Neuronal stem cell (in vitro differentiated cells): ENCODE measurements around the gene ZKSCAN1.

Experiments used
- DNase-seq: peaks from one replicate; pipeline ENCODE4 v3.0.0-alpha.2; 2013; ENCODE audit warnings: low spot score
- H2AFZ ChIP-seq: one replicate; pipeline ENCODE4 v1.6.1; 2013; ENCODE audit warnings: mild to moderate bottlenecking, low read length, inconsistent platforms
- H2AK5ac ChIP-seq: 2 replicates; pipeline ENCODE4 v1.6.1; 2013; ENCODE audit warnings: low read depth, mild to moderate bottlenecking, inconsistent platforms, low read length, moderate library complexity, mixed read lengths
- H2BK120ac ChIP-seq: 2 replicates; pipeline ENCODE4 v1.6.1; 2013; ENCODE audit warnings: low read depth, mild to moderate bottlenecking, inconsistent platforms, low read length, moderate library complexity, mixed read lengths
- H2BK12ac ChIP-seq: one replicate; pipeline ENCODE4 v1.6.1; 2013; ENCODE audit warnings: low read length, inconsistent platforms
- H2BK15ac ChIP-seq: 2 replicates; pipeline ENCODE4 v1.6.1; 2013; ENCODE audit warnings: mild to moderate bottlenecking, low read length, inconsistent platforms, mixed read lengths
- H2BK5ac ChIP-seq: one replicate; pipeline ENCODE4 v1.6.1; 2013; ENCODE audit warnings: inconsistent platforms, mild to moderate bottlenecking, low read length, moderate library complexity
- H3K14ac ChIP-seq: one replicate; pipeline ENCODE4 v1.6.1; 2013; ENCODE audit warnings: low read length, inconsistent platforms
- H3K18ac ChIP-seq: 2 replicates; pipeline ENCODE4 v1.6.1; 2013; ENCODE audit warnings: low read length, inconsistent platforms
- H3K23ac ChIP-seq: 2 replicates; pipeline ENCODE4 v1.6.1; 2013; ENCODE audit warnings: low read depth, mild to moderate bottlenecking, mixed read lengths, low read length, inconsistent platforms; ENCODE audit not compliant: poor library complexity
- H3K27ac ChIP-seq: replicated peaks from 3 replicates; pipeline ENCODE4 v1.5.1; 2013; ENCODE audit warnings: low read length, inconsistent platforms
- H3K27me3 ChIP-seq, 3 experiments: 2 replicates each; pipeline ENCODE4 v1.6.1; 2013; ENCODE audit warnings: low read length in 3 of 3, mild to moderate bottlenecking in 2 of 3, inconsistent platforms in 1 of 3, low read depth in 1 of 3, mixed read lengths in 1 of 3, moderate library complexity in 1 of 3; ENCODE audit not compliant: control insufficient read depth in 3 of 3, insufficient read depth in 3 of 3
- H3K36me3 ChIP-seq, 2 donors: replicated peaks in 1 of 2; 2 replicates each; pipeline ENCODE4 v1.6.1; 2013; ENCODE audit warnings: low read length in 2 of 2; ENCODE audit not compliant: control insufficient read depth in 2 of 2, insufficient read depth in 2 of 2
- H3K4ac ChIP-seq: 2 replicates; pipeline ENCODE4 v1.6.1; 2013; ENCODE audit warnings: inconsistent platforms, mild to moderate bottlenecking, low read length, moderate library complexity
- H3K4me1 ChIP-seq, 2 donors: 1 replicate in 1 of 2; 2 replicates in 1 of 2; pipeline ENCODE4 v1.6.1; 2013; ENCODE audit warnings: low read length in 2 of 2, low read depth in 1 of 2; ENCODE audit not compliant: control insufficient read depth in 2 of 2, insufficient read depth in 1 of 2
- H3K4me2 ChIP-seq: one replicate; pipeline ENCODE4 v1.6.1; 2013; ENCODE audit warnings: mild to moderate bottlenecking, low read length, inconsistent platforms; ENCODE audit not compliant: insufficient read depth, poor library complexity, severe bottlenecking
- H3K4me3 ChIP-seq, 2 donors: 2 replicates each; pipeline ENCODE4 v1.5.1; 2013; ENCODE audit warnings: low read length in 2 of 2, mild to moderate bottlenecking in 2 of 2, inconsistent platforms in 1 of 2, moderate library complexity in 1 of 2
- H3K79me1 ChIP-seq: one replicate; pipeline ENCODE4 v1.6.1; 2013; ENCODE audit warnings: low read depth, mild to moderate bottlenecking, inconsistent platforms, low read length, moderate library complexity
- H3K9ac ChIP-seq: one replicate; pipeline ENCODE4 v1.6.1; 2013; ENCODE audit warnings: mild to moderate bottlenecking, low read depth, low read length, inconsistent platforms; ENCODE audit not compliant: poor library complexity
- H3K9me3 ChIP-seq, 2 donors: replicated peaks in 1 of 2; 2 replicates each; pipeline versions ENCODE3 to v1.6.1; 2013; ENCODE audit warnings: low read length in 2 of 2, mild to moderate bottlenecking in 2 of 2, inconsistent platforms in 1 of 2, low read depth in 1 of 2, mixed read lengths in 1 of 2, moderate library complexity in 1 of 2; ENCODE audit not compliant: control insufficient read depth in 2 of 2, insufficient read depth in 1 of 2
- H4K8ac ChIP-seq: one replicate; pipeline ENCODE4 v1.6.1; 2013; ENCODE audit warnings: low read depth, mild to moderate bottlenecking, inconsistent platforms, low read length, moderate library complexity
- H4K91ac ChIP-seq: one replicate; pipeline ENCODE4 v1.6.1; 2013; ENCODE audit warnings: low read length, low read depth, mild to moderate bottlenecking, inconsistent platforms; ENCODE audit not compliant: poor library complexity
- WGBS, 2 donors: extraction: QIAGEN DNeasy Blood & Tissue Kit; methylation state at CpG; one replicate each; pipeline ENCODE4 v1.1.7; 2013; ENCODE audit warnings: missing lambda C conversion rate in 2 of 2, mixed read lengths in 1 of 2; ENCODE audit not compliant: insufficient read length in 2 of 2, insufficient replicate concordance in 1 of 2; ENCODE audit errors: extremely low coverage in 2 of 2; 5-methylcytosine and 5-hydroxymethylcytosine counted together

The ZKSCAN1 gene

GRCh38 chr7:100000239-100000638, 15.2 kb upstream of the ZKSCAN1 start:
- H3K23ac ChIP-seq = no peak overlapping the region
- H2AK5ac ChIP-seq = no peak overlapping the region
- no peak overlapping the region for H2BK12ac ChIP-seq
- H2BK15ac ChIP-seq = no peak overlapping the region
- H2BK5ac ChIP-seq = no peak overlapping the region
- H3K4ac ChIP-seq = no peak overlapping the region
- WGBS, 2 donors = no CpG with 5 or more reads among the region's 13 CpGs
- H3K9ac ChIP-seq = no peak overlapping the region
- no peaks in the 10 kb centered on the region for H3K9me3 ChIP-seq
- no peak overlapping the region for H4K8ac ChIP-seq
- H3K27me3 ChIP-seq = peaks cover 0 to 4% (median 0%) of the 10 kb centered on the region in 3 experiments
- no peak overlapping the region for H3K14ac ChIP-seq
- H3K4me3 ChIP-seq = no peak overlapping the region
- H3K4me2 ChIP-seq = no peak overlapping the region
- H3K4me1 ChIP-seq = no peaks in the 10 kb centered on the region
- H3K27ac ChIP-seq = no peak overlapping the region
- no peak for DNase-seq
- no peaks in the 10 kb centered on the region for H3K36me3 ChIP-seq
- H3K18ac ChIP-seq = no peak overlapping the region
- H2BK120ac ChIP-seq = no peak overlapping the region
- no peak overlapping the region for H4K91ac ChIP-seq
- H3K79me1 ChIP-seq = peaks cover 1% of the 10 kb centered on the region
- H2AFZ ChIP-seq = no peak overlapping the region

GRCh38 chr7:100003711-100004661, 11.4 kb upstream of the ZKSCAN1 start:
- no peak overlapping the region for H3K14ac ChIP-seq
- no peaks in the 10 kb centered on the region for H3K4me1 ChIP-seq
- no peak overlapping the region for H3K4ac ChIP-seq
- H3K36me3 ChIP-seq = no peaks in the 10 kb centered on the region
- no peak overlapping the region for H3K27ac ChIP-seq
- H2BK120ac ChIP-seq = no peak overlapping the region
- no CpG with 5 or more reads among the region's 14 CpGs for WGBS, 2 donors
- no peak overlapping the region for H2AK5ac ChIP-seq
- no peak overlapping the region for H3K18ac ChIP-seq
- no peak overlapping the region for H3K23ac ChIP-seq
- no peak overlapping the region for H2BK5ac ChIP-seq
- no peak overlapping the region for H4K8ac ChIP-seq
- H3K4me3 ChIP-seq = no peak overlapping the region
- H3K9ac ChIP-seq = no peak overlapping the region
- H2AFZ ChIP-seq = peak overlapping the region; percentile 91
- H2BK15ac ChIP-seq = no peak overlapping the region
- H3K9me3 ChIP-seq = no peaks in the 10 kb centered on the region
- no peak overlapping the region for H2BK12ac ChIP-seq
- no peak for DNase-seq
- no peak overlapping the region for H3K4me2 ChIP-seq
- peaks cover 1% of the 10 kb centered on the region for H3K79me1 ChIP-seq
- H3K27me3 ChIP-seq = peaks cover 0 to 4% (median 0%) of the 10 kb centered on the region in 3 experiments
- H4K91ac ChIP-seq = no peak overlapping the region

GRCh38 chr7:100007887-100008286, 7.5 kb upstream of the ZKSCAN1 start:
- no peak overlapping the region for H2BK120ac ChIP-seq
- H3K79me1 ChIP-seq = peaks cover 1% of the 10 kb centered on the region
- H3K4me3 ChIP-seq = no peak overlapping the region
- H3K4me1 ChIP-seq = no peaks in the 10 kb centered on the region
- no peak overlapping the region for H2BK15ac ChIP-seq
- H2AFZ ChIP-seq = no peak overlapping the region
- H3K9ac ChIP-seq = no peak overlapping the region
- no peak overlapping the region for H2BK12ac ChIP-seq
- H3K23ac ChIP-seq = no peak overlapping the region
- no CpG with 5 or more reads among the region's 3 CpGs for WGBS, 2 donors
- no peak overlapping the region for H3K18ac ChIP-seq
- no peak overlapping the region for H4K91ac ChIP-seq
- H3K4me2 ChIP-seq = no peak overlapping the region
- peaks cover 0 to 7% (median 0%) of the 10 kb centered on the region in 3 experiments for H3K27me3 ChIP-seq
- no peak overlapping the region for H3K4ac ChIP-seq
- no peak overlapping the region for H2BK5ac ChIP-seq
- H3K36me3 ChIP-seq = no peaks in the 10 kb centered on the region
- H3K14ac ChIP-seq = no peak overlapping the region
- no peak overlapping the region for H3K27ac ChIP-seq
- DNase-seq = no peak
- no peak overlapping the region for H4K8ac ChIP-seq
- no peaks in the 10 kb centered on the region for H3K9me3 ChIP-seq
- no peak overlapping the region for H2AK5ac ChIP-seq

GRCh38 chr7:100008525-100008924, 6.9 kb upstream of the ZKSCAN1 start:
- no peak overlapping the region for H2BK15ac ChIP-seq
- H2BK12ac ChIP-seq = no peak overlapping the region
- H2BK5ac ChIP-seq = no peak overlapping the region
- no peak overlapping the region for H2BK120ac ChIP-seq
- DNase-seq = no peak
- no peak overlapping the region for H3K4ac ChIP-seq
- H3K4me2 ChIP-seq = no peak overlapping the region
- H2AK5ac ChIP-seq = peak overlapping the region; percentile 56
- no CpG with 5 or more reads among the region's 10 CpGs for WGBS, 2 donors
- peaks cover 0 to 7% (median 0%) of the 10 kb centered on the region in 3 experiments for H3K27me3 ChIP-seq
- H3K79me1 ChIP-seq = peaks cover under 1% of the 10 kb centered on the region
- peak overlapping the region; percentile 20 for H2AFZ ChIP-seq
- H3K27ac ChIP-seq = no peak overlapping the region
- H3K36me3 ChIP-seq = no peaks in the 10 kb centered on the region
- H3K4me1 ChIP-seq = no peaks in the 10 kb centered on the region
- no peak overlapping the region for H3K9ac ChIP-seq
- no peak overlapping the region for H3K14ac ChIP-seq
- no peak overlapping the region for H3K18ac ChIP-seq
- H4K8ac ChIP-seq = no peak overlapping the region
- H3K23ac ChIP-seq = no peak overlapping the region
- no peak overlapping the region for H3K4me3 ChIP-seq
- no peak overlapping the region for H4K91ac ChIP-seq
- no peaks in the 10 kb centered on the region for H3K9me3 ChIP-seq
